ENCODE measurements around the gene PTPRM.

GRCh38 chr18:8030201-8030600, 463.1 kb downstream of the PTPRM start:
- TF ChIP-seq POLR2A (IDR thresholded peaks at IDR 0.05; ENCODE audit: low read depth, low read length) (no peak), POLR2AphosphoS5 (IDR thresholded peaks at IDR 0.05; ENCODE audit: low read depth, low read length) (no peak)

Measured in GM12892 (cell line).